NCI-H510A (cell line): ENCODE results near the gene PRR5.

Experiments used
- DNase-seq: peaks from one replicate; lab custom pipeline; 2025; lab: John Stamatoyannopoulos, UW

Gene PRR5

GRCh38 chr22:44758344-44758973 lies 56.5 kb downstream of the PRR5 start:
- no peak for DNase-seq

GRCh38 chr22:44759001-44759400 lies 57.0 kb downstream of the PRR5 start:
- no peak for DNase-seq

- DNase-seq = no peak
Observed at GRCh38 chr22:44759430-44760310, 57.7 kb downstream of the PRR5 start.

GRCh38 chr22:44760476-44760875 lies 58.5 kb downstream of the PRR5 start:
- no peak for DNase-seq

GRCh38 chr22:44761025-44761424 lies 59.0 kb downstream of the PRR5 start:
- DNase-seq = no peak

- DNase-seq = no peak
Observed at GRCh38 chr22:44764373-44764772, 62.4 kb downstream of the PRR5 start.

- DNase-seq = no peak
Observed at GRCh38 chr22:44764974-44765373, 63.0 kb downstream of the PRR5 start.

- DNase-seq = no peak
Observed at GRCh38 chr22:44765571-44766285, 63.7 kb downstream of the PRR5 start.

- no peak for DNase-seq
Observed at GRCh38 chr22:44773082-44773481, 71.1 kb downstream of the PRR5 start.

- no peak for DNase-seq
Observed at GRCh38 chr22:44775862-44776261, 73.9 kb downstream of the PRR5 start.

GRCh38 chr22:44776605-44777363 lies 74.8 kb downstream of the PRR5 start:
- no peak for DNase-seq

GRCh38 chr22:44777364-44777755 lies 75.4 kb downstream of the PRR5 start:
- no peak for DNase-seq

GRCh38 chr22:44780876-44781449 lies 79.0 kb downstream of the PRR5 start:
- DNase-seq = no peak

GRCh38 chr22:44782363-44782963 lies 80.5 kb downstream of the PRR5 start:
- no peak for DNase-seq

GRCh38 chr22:44783091-44783490 lies 81.1 kb downstream of the PRR5 start:
- no peak for DNase-seq

GRCh38 chr22:44783581-44783980 lies 81.6 kb downstream of the PRR5 start:
- no peak for DNase-seq

GRCh38 chr22:44786136-44786535 lies 84.1 kb downstream of the PRR5 start:
- DNase-seq = no peak

- DNase-seq = no peak
Observed at GRCh38 chr22:44786610-44787009, 84.6 kb downstream of the PRR5 start.
